Peyer's patch (tissue), 4 donors: ENCODE measurements around the gene GOLGA5. TPM values are rescaled to one million over a fixed set of nuclear protein-coding genes. Genes with fewer than 3 reads are reported as not detected.
A peak's percentile ranks its signal among the peaks of the same experiment; 100 is the strongest.

Source experiments
- DNase-seq, 3 donors: peaks; one replicate each; pipeline ENCODE4 v3.0.0-alpha.2; 2017 to 2019
- H3K27ac ChIP-seq, 4 donors: fragments of 200-600 bp; sonication (generic); one replicate each; pipeline ENCODE4 v1.5.1; 2016 to 2019
- H3K27me3 ChIP-seq, 2 donors: fragments of 200-600 bp; sonication (generic); one replicate each; pipeline ENCODE4 v1.5.1; 2019
- H3K36me3 ChIP-seq, 3 donors: fragments of 200-600 bp; sonication (generic); one replicate each; pipeline ENCODE4 v1.5.1; 2016 to 2019
- H3K4me1 ChIP-seq, 4 donors: fragments of 200-600 bp; sonication (generic); one replicate each; pipeline ENCODE4 v1.5.1; 2016 to 2019
- H3K4me3 ChIP-seq, 4 donors: fragments of 200-600 bp; sonication (generic); 1 replicate in 3 of 4; 2 replicates in 1 of 4; pipeline ENCODE4 v1.5.1; 2016 to 2019; ENCODE audit warnings: mild to moderate bottlenecking in 1 of 4
- H3K9me3 ChIP-seq, 4 donors: fragments of 200-600 bp; sonication (generic); one replicate each; pipeline ENCODE4 v1.5.1; 2016 to 2019; ENCODE audit warnings: mild to moderate bottlenecking in 1 of 4
- POLR2A ChIP-seq, 2 donors: fragments of 450-650 bp; IDR thresholded peaks; one replicate each; pipeline ENCODE4 v1.5.1; 2017; ENCODE audit warnings: antibody characterized with exemption in 2 of 2, mild to moderate bottlenecking in 2 of 2, moderate library complexity in 2 of 2
- total RNA-seq, 4 donors: library from RNA; depleted of rRNA; stranded (reverse); fragments of >200 nt; gene quantifications; one replicate each; pipeline ENCODE4 v1.1.0, GENCODE V29; 2016
- TF ChIP-seq, protein P1 (sequence below), 6 experiments: fragments of 450-650 bp in 4 of 6; fragments of 200-600 bp in 2 of 6; sonication (generic) in 1 of 6; IDR thresholded peaks; one replicate each; pipeline ENCODE4 v1.5.1; 2017 to 2019; ENCODE audit warnings: antibody characterized with exemption in 6 of 6, mild to moderate bottlenecking in 3 of 6, moderate library complexity in 1 of 6

Gene GOLGA5
- total RNA-seq, 4 donors from 2014 or later = 29.9 to 49.5 (median 34.6) TPM

DNA sequence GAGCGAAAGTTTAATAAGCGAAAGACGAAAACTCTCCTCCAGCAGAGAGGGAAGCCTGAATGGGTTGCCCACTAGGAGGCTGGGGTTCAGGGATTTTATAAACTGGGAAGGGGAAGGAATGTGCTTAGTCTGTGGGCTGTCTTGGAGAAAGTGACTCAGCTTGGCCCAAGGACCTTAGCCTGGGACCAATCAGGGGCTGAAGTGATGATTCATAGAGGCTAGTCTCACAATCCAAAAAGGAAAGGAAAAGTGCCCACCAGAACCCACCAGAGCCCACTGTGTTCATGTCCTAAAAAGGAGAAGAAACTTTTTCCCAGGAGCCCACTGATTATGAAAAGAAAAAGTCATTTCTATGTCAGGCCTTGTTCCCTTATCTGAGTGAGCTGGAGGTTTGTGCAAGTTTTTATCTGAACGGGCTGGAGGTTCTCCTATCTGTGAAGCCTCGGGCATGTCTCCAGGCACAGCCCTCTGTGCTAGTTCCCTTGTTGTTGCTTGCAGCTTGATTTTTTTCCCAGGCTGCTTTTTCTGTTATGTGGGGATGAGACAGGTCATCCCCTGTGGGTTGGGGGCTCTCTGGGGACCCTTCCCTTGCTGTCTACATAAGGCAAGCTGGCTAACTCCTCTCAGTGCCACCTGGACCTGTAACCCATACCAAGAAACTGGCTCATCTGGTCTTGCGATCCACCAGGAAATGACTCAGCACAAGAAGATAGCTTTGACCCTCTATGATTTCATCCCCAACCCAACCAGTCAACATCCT, 8.3 kb upstream of the GOLGA5 start:
- no peaks in the 10 kb centered on the region for H3K27me3 ChIP-seq
- no peak for DNase-seq
- no peak overlapping the region for H3K4me3 ChIP-seq
- no peak for TF ChIP-seq POLR2A (IDR thresholded peaks at IDR 0.05)
- TF ChIP-seq, protein P1, sequence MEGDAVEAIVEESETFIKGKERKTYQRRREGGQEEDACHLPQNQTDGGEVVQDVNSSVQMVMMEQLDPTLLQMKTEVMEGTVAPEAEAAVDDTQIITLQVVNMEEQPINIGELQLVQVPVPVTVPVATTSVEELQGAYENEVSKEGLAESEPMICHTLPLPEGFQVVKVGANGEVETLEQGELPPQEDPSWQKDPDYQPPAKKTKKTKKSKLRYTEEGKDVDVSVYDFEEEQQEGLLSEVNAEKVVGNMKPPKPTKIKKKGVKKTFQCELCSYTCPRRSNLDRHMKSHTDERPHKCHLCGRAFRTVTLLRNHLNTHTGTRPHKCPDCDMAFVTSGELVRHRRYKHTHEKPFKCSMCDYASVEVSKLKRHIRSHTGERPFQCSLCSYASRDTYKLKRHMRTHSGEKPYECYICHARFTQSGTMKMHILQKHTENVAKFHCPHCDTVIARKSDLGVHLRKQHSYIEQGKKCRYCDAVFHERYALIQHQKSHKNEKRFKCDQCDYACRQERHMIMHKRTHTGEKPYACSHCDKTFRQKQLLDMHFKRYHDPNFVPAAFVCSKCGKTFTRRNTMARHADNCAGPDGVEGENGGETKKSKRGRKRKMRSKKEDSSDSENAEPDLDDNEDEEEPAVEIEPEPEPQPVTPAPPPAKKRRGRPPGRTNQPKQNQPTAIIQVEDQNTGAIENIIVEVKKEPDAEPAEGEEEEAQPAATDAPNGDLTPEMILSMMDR (IDR thresholded peaks at IDR 0.05) = peak in 1 of 6 experiments; percentile 5
- H3K4me1 ChIP-seq = no peaks in the 10 kb centered on the region
- H3K9me3 ChIP-seq = peaks cover 0 to 10% (median 3%) of the 10 kb centered on the region in 4 donors
- H3K36me3 ChIP-seq = no peaks in the 10 kb centered on the region
- H3K27ac ChIP-seq = peak overlapping the region in 1 of 4 donors; percentile 35

DNA sequence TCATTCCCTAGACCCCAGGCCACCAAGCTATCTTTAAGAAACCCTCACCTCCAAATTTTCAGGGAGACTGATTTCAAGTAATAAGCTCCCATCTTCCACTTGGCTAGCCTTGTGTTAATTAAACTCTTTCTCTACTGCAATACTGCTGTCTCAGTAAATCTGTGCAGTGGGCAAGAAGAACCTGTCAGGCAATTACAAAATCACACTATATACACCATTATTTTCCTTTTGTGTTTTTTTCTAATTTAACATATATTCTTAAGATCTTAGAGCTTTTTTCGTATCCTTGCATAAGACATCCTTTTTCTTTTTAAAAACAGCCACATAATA, 7.7 kb upstream of the GOLGA5 start:
- Histone ChIP-seq H3K4me3 (no peak overlapping the region), H3K9me3 (peaks cover 0 to 10% (median 3%) of the 10 kb centered on the region in 4 donors), H3K27ac (peak overlapping the region in 1 of 4 donors; percentile 35), H3K4me1 (no peaks in the 10 kb centered on the region), H3K27me3 (no peaks in the 10 kb centered on the region), H3K36me3 (no peaks in the 10 kb centered on the region)
- TF ChIP-seq POLR2A (IDR thresholded peaks at IDR 0.05) = no peak
- TF ChIP-seq, protein P1 (IDR thresholded peaks at IDR 0.05) = no peak
- DNase-seq = no peak

DNA sequence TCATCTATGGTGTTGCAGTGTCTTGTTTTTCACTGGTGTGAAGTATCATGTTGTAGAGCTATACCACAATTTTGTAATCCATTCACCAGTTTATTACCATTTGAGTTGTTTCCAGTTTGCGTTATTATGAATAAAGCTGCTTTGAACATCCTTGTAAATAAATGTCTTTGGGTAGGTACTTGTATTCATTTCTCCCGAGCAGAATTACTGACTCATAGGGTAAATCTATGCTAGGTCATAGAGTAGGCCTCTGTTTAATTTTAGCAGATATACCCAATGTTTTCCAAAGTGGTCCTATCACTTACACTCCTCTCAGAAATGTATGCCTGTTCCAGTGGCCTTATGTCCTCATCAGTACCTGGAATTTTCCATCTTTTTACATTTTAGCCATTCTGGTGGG, 6.6 kb upstream of the GOLGA5 start:
- H3K4me3 ChIP-seq = no peak overlapping the region
- TF ChIP-seq POLR2A (IDR thresholded peaks at IDR 0.05) = no peak
- TF ChIP-seq, protein P1 (IDR thresholded peaks at IDR 0.05) = no peak

DNA sequence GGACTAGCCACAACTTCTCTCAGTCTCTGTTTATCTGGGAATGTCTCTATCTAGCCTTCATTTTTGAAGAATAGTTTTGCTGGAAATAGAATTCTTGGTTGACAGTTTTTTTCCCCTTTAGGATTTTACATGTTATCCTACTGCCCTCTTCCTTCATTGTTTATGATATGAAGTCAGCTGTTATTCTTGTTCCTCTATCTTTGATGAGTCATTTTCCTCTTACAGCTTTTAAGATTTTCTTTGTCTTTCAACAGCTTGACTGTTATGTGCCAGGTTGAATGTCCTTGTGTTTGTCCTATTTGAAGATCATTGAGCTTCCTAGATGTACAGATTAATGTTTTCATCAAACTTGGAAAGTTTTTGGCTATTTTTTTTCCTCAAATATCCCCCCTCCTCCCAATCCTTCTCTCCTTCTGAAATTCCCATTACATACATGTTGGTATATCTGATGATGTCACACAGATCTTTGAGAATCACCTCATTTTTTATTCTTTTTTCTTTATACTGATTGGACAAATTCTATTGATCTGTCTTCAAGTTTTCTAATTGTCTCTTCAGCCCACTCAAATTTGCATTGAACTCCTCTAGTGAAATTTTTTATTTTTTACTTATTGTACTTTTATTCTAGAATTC, 4.5 kb upstream of the GOLGA5 start:
- H3K36me3 ChIP-seq = no peaks in the 10 kb centered on the region
- H3K4me3 ChIP-seq = no peak overlapping the region
- peaks cover 0 to 10% (median 3%) of the 10 kb centered on the region in 4 donors for H3K9me3 ChIP-seq
- TF ChIP-seq POLR2A (IDR thresholded peaks at IDR 0.05) = no peak
- TF ChIP-seq, protein P1 (IDR thresholded peaks at IDR 0.05) = no peak
- H3K4me1 ChIP-seq = peaks cover 0 to 6% (median 0%) of the 10 kb centered on the region in 4 donors
- no peaks in the 10 kb centered on the region for H3K27me3 ChIP-seq
- no peak for DNase-seq
- no peak overlapping the region for H3K27ac ChIP-seq

More for the DNA sequence above, 6.6 kb upstream of the GOLGA5 start:
- Histone ChIP-seq H3K36me3 (no peaks in the 10 kb centered on the region), H3K4me1 (no peaks in the 10 kb centered on the region), H3K27me3 (no peaks in the 10 kb centered on the region), H3K9me3 (peaks cover 0 to 10% (median 3%) of the 10 kb centered on the region in 4 donors), H3K27ac (no peak overlapping the region)
- no peak for DNase-seq

DNA sequence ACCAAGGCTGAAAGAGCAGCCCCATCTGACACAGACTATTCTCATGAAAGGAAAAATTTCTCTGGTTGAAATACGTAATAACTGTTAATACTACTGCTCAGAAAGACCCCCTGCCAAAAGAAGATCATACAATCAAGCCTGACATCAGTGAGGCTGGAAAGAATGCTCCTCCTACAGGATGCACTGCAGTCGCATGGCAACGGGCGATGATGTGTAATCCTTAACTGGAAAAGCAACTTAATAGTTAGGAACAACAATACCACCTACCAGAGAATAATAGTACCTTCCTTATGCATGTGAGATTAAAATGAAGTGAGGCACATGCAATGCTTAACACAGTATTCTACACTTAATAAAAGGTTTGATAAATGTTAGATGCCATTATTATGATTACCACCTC, 1.2 kb upstream of the GOLGA5 start:
- peak overlapping the region in 1 of 4 donors; percentile 71 for H3K27ac ChIP-seq
- DNase-seq = no peak
- H3K4me1 ChIP-seq = peaks cover 0 to 24% (median 6%) of the 10 kb centered on the region in 4 donors
- no peaks in the 10 kb centered on the region for H3K27me3 ChIP-seq
- no peak for TF ChIP-seq POLR2A (IDR thresholded peaks at IDR 0.05)
- TF ChIP-seq, protein P1 (IDR thresholded peaks at IDR 0.05) = no peak
- no peak overlapping the region for H3K4me3 ChIP-seq
- peaks cover 0 to 10% (median 3%) of the 10 kb centered on the region in 4 donors for H3K9me3 ChIP-seq
- H3K36me3 ChIP-seq = peaks cover 0 to 5% (median 0%) of the 10 kb centered on the region in 3 donors
